GM23248 (cell line): ENCODE results near the gene CRHR2.

ENCODE experiments used
- EZH2 ChIP-seq: fragments of 200-600 bp; sonication (generic); IDR thresholded peaks from 2 replicates; pipeline ENCODE4 v1.6.1; 2018; ENCODE audit warnings: antibody characterized with exemption, mild to moderate bottlenecking; ENCODE audit not compliant: insufficient read depth, poor library complexity, severe bottlenecking
- EZH2phosphoT487 ChIP-seq: fragments of 200-600 bp; sonication (generic); IDR thresholded peaks from 2 replicates; pipeline ENCODE4 v1.6.1; 2018; ENCODE audit warnings: antibody characterized with exemption, moderate library complexity, mild to moderate bottlenecking, low read depth; ENCODE audit not compliant: insufficient read depth

GRCh38 chr7:30700941-30701340 is 18.7 kb upstream of the CRHR2 start:
- TF ChIP-seq EZH2phosphoT487 (no peak), EZH2 (no peak)
